Measurements from ENCODE around the gene SELENOK.

DNA sequence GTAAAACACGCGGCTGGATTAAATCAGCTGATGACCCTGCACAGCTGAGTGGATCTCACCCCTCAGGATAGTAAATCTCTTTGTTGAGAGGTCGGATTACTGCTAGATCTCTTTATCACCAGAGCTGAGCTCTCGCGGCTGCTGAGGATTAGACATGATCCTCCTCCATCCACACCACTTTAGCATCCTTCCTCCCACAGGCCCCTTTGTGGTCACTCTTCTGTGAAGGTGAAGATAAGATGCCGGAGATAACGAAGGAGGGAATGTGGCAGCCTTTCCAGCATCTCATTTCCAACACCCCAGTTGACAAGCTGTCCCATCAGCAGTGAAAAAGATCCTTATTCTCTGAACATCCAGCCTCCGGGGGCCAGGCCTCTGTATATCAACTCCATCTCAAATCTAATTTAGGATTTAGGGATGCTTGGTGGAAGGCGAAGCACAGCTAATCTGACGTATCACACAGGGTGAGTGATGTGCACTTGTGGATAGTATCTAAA, 47.5 kb upstream of the SELENOK start:
- no peak for TF ChIP-seq POLR2A (IDR thresholded peaks at IDR 0.05)
- TF ChIP-seq, protein P1, sequence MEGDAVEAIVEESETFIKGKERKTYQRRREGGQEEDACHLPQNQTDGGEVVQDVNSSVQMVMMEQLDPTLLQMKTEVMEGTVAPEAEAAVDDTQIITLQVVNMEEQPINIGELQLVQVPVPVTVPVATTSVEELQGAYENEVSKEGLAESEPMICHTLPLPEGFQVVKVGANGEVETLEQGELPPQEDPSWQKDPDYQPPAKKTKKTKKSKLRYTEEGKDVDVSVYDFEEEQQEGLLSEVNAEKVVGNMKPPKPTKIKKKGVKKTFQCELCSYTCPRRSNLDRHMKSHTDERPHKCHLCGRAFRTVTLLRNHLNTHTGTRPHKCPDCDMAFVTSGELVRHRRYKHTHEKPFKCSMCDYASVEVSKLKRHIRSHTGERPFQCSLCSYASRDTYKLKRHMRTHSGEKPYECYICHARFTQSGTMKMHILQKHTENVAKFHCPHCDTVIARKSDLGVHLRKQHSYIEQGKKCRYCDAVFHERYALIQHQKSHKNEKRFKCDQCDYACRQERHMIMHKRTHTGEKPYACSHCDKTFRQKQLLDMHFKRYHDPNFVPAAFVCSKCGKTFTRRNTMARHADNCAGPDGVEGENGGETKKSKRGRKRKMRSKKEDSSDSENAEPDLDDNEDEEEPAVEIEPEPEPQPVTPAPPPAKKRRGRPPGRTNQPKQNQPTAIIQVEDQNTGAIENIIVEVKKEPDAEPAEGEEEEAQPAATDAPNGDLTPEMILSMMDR (IDR thresholded peaks at IDR 0.05): no peak

Data from tibial nerve (tissue), 3 donors.